Prostate gland (tissue), 2 donors: Measurements from ENCODE around the gene DYNC1LI2. TPM values are rescaled to one million over a fixed set of nuclear protein-coding genes. Genes with fewer than 3 reads are reported as not detected.

ENCODE experiments used
- DNase-seq: peaks from one replicate; pipeline ENCODE4 v3.0.0-alpha.2; 2019; ENCODE audit warnings: low spot score
- H3K27ac ChIP-seq, 2 donors: fragments of 200-600 bp; sonication (generic); 2 replicates each; pipeline ENCODE4 v1.5.1; 2017 to 2019
- H3K27me3 ChIP-seq: fragments of 200-600 bp; sonication (generic); replicated peaks from 2 replicates; pipeline ENCODE4 v1.5.1; 2019; ENCODE audit not compliant: insufficient read depth
- H3K36me3 ChIP-seq, 2 donors: fragments of 200-600 bp; sonication (generic); 1 replicate in 1 of 2; 2 replicates in 1 of 2; pipeline versions ENCODE4 v1.5.1 to v1.8.1; 2017 to 2019
- H3K4me1 ChIP-seq: fragments of 200-600 bp; sonication (generic); replicated peaks from 2 replicates; pipeline ENCODE4 v1.5.1; 2019
- H3K4me3 ChIP-seq, 2 donors: fragments of 200-600 bp; sonication (generic); 2 replicates each; pipeline ENCODE4 v1.5.1; 2017 to 2019
- H3K9me3 ChIP-seq: fragments of 200-600 bp; sonication (generic); 2 replicates; pipeline ENCODE4 v1.5.1; 2017
- CTCF ChIP-seq, 4 experiments: fragments of 200-600 bp in 2 of 4; fragments of 450-650 bp in 2 of 4; sonication (generic) in 2 of 4; IDR thresholded peaks; 1 replicate in 3 of 4; 2 replicates in 1 of 4; pipeline ENCODE4 v1.5.1; 2016 to 2019; ENCODE audit warnings: antibody characterized with exemption in 4 of 4, mild to moderate bottlenecking in 2 of 4, moderate library complexity in 2 of 4
- POLR2A ChIP-seq: fragments of 450-650 bp; IDR thresholded peaks from one replicate; pipeline ENCODE4 v1.6.1; 2016; ENCODE audit warnings: antibody characterized with exemption, mild to moderate bottlenecking
- POLR2AphosphoS5 ChIP-seq: sonication (generic); formaldehyde crosslinking; IDR thresholded peaks from one replicate; pipeline ENCODE4 v1.6.1; 2017; ENCODE audit warnings: antibody characterized with exemption
- WGBS: methylation state at CpG from one replicate; pipeline ENCODE4 v1.1.5; 2018; 5-methylcytosine and 5-hydroxymethylcytosine counted together
- intact Hi-C: fragments of 100-400 bp; cut with DNase I; formaldehyde crosslinking; loops from one replicate; pipeline ENCODE4 v1.14.2; 2022
- total RNA-seq, 2 donors: library from RNA; depleted of rRNA; stranded (reverse); fragments of >200 nt; gene quantifications; one replicate each; pipeline ENCODE4 v1.1.0, GENCODE V29; 2016

Gene DYNC1LI2
- total RNA-seq, 2 donors from 2014 or later, result 98.1 to 149 TPM

GRCh38 chr16:66750279-66751052 is 943 bp downstream of the DYNC1LI2 start:
- DNase-seq, result no peak
- TF ChIP-seq CTCF (IDR thresholded peaks at IDR 0.05), result no peak
- no peak for TF ChIP-seq POLR2A
- no peak for TF ChIP-seq POLR2AphosphoS5
- no peaks in the 10 kb centered on the region for H3K9me3 ChIP-seq
- intact Hi-C loops, result loop anchor here (2.0 to 5.0 kb wide), 2 partner anchors 22 to 143 kb away; no protein-coding TSS in a partner anchor
- peak overlapping the region; percentile 93 to 96 for H3K4me3 ChIP-seq
- no peaks in the 10 kb centered on the region for H3K27me3 ChIP-seq
- 12% methylated on average over 12 of the region's 12 CpGs for WGBS
- peak overlapping the region; percentile 89 to 92 for H3K27ac ChIP-seq
- no peaks in the 10 kb centered on the region for H3K36me3 ChIP-seq
- H3K4me1 ChIP-seq, result peaks cover 3% of the 10 kb centered on the region

- no peak for DNase-seq
- intact Hi-C loops, result no loop called here
- Histone ChIP-seq H3K27me3 (no peaks in the 10 kb centered on the region), H3K9me3 (no peaks in the 10 kb centered on the region), H3K36me3 (peaks cover 0 to 8% of the 10 kb centered on the region in 2 donors), H3K4me1 (peaks cover 9% of the 10 kb centered on the region), H3K27ac (no peak overlapping the region), H3K4me3 (no peak overlapping the region)
- WGBS, result 21% methylated on average over 1 of the region's 1 CpG
- TF ChIP-seq POLR2A, result no peak
- no peak for TF ChIP-seq CTCF (IDR thresholded peaks at IDR 0.05)
- TF ChIP-seq POLR2AphosphoS5, result no peak
Observed at GRCh38 chr16:66746682-66747081, 4.7 kb downstream of the DYNC1LI2 start.

- H3K27me3 ChIP-seq, result no peaks in the 10 kb centered on the region
- TF ChIP-seq POLR2A (no peak), CTCF (IDR thresholded peaks at IDR 0.05) (no peak), POLR2AphosphoS5 (no peak)
- no peaks in the 10 kb centered on the region for H3K9me3 ChIP-seq
- peaks cover 12% of the 10 kb centered on the region for H3K4me1 ChIP-seq
- WGBS, result 71% methylated on average over 3 of the region's 3 CpGs
- no peak overlapping the region for H3K27ac ChIP-seq
- no peak for DNase-seq
- intact Hi-C loops, result no loop called here
- peaks cover 0 to 8% of the 10 kb centered on the region in 2 donors for H3K36me3 ChIP-seq
- H3K4me3 ChIP-seq, result no peak overlapping the region
Observed at GRCh38 chr16:66746048-66746447, 5.4 kb downstream of the DYNC1LI2 start.

GRCh38 chr16:66741950-66742808 is 9.2 kb downstream of the DYNC1LI2 start:
- intact Hi-C loops, result no loop called here
- Histone ChIP-seq H3K4me3 (no peak overlapping the region), H3K9me3 (no peaks in the 10 kb centered on the region), H3K36me3 (peaks cover 0 to 8% of the 10 kb centered on the region in 2 donors), H3K27ac (peak overlapping the region; percentile 63 to 77), H3K27me3 (no peaks in the 10 kb centered on the region), H3K4me1 (peaks cover 19% of the 10 kb centered on the region)
- TF ChIP-seq POLR2A (no peak), CTCF (IDR thresholded peaks at IDR 0.05) (no peak), POLR2AphosphoS5 (no peak)
- WGBS, result 40% methylated on average over 10 of the region's 10 CpGs
- DNase-seq, result no peak
